ENCODE measurements around the gene EIF4E3. TPM values are rescaled to one million over a fixed set of nuclear protein-coding genes. Genes with fewer than 3 reads are reported as not detected.

The EIF4E3 gene
- total RNA-seq, 1 experiment from 2014 or later: not detected

DNA sequence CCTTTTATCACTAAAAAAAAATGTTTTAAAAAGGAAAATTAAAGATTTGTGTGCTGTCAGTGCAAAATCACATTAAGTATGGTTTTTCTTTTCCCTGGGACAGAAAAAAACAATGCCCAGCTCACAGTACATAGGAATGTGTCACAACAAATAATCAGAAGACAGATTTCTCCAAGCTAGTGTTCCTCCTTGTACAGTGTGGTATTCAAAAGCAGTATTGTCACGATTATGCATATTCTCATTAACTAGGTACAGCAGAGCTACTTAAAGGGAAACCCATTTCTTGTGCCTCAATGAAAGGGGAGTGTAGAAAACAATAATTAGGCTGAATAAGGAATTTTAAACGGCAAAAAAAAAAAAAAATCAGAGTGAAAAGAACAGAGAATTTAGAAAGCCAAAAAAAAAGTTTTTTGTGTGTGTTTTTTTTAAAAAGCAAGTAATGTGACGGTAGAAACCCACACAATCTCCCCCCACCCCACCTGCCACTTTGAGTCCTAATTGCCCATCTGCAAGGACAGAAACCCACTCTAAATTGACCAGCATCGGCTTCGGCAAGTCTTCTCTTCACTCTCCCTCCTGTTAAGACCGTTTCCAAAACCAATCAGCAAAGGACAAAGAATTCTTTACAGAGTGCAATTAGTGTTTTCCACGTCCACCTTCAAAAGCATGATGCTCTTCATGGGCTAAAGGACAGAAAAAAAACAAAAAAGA is 41.0 kb downstream of the EIF4E3 start:
- Histone ChIP-seq H3K9me2 (ENCODE audit: insufficient read depth) (no peaks in the 10 kb centered on the region), H3F3A (ENCODE audit: insufficient read depth, low read depth) (no peaks in the 10 kb centered on the region), H3K27me3 (ENCODE audit: insufficient read depth, low read depth) (peaks cover 4% of the 10 kb centered on the region; the same call in 1 of the 2 replicates), H3K9me3 (ENCODE audit: insufficient read depth, low read depth) (no peaks in the 10 kb centered on the region), H2AFZ (no peak overlapping the region), H3K4me1 (replicated peaks; ENCODE audit: insufficient read depth) (no peaks in the 10 kb centered on the region), H3K27ac (no peak overlapping the region), H3K79me2 (ENCODE audit: low read depth) (no peaks in the 10 kb centered on the region), H3K36me3 (ENCODE audit: low read depth) (no peaks in the 10 kb centered on the region), H4K20me1 (ENCODE audit: insufficient read depth) (no peaks in the 10 kb centered on the region), H3K4me3 (no peak overlapping the region), H3K4me2 (no peak overlapping the region)
- no peak for DNase-seq
- POLR2A ChIA-PET (ENCODE audit: unreplicated experiment): no interaction called here
- BruUV-seq (replicated peaks): no TSS peak
- TF ChIP-seq EZH2 (IDR thresholded peaks at IDR 0.05; ENCODE audit: low read depth): no peak
- TF ChIP-seq, protein P1, sequence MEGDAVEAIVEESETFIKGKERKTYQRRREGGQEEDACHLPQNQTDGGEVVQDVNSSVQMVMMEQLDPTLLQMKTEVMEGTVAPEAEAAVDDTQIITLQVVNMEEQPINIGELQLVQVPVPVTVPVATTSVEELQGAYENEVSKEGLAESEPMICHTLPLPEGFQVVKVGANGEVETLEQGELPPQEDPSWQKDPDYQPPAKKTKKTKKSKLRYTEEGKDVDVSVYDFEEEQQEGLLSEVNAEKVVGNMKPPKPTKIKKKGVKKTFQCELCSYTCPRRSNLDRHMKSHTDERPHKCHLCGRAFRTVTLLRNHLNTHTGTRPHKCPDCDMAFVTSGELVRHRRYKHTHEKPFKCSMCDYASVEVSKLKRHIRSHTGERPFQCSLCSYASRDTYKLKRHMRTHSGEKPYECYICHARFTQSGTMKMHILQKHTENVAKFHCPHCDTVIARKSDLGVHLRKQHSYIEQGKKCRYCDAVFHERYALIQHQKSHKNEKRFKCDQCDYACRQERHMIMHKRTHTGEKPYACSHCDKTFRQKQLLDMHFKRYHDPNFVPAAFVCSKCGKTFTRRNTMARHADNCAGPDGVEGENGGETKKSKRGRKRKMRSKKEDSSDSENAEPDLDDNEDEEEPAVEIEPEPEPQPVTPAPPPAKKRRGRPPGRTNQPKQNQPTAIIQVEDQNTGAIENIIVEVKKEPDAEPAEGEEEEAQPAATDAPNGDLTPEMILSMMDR (conservative IDR thresholded peaks at IDR 0.05): no peak
- intact Hi-C loops (cut with micrococcal nuclease; ENCODE audit: unreplicated experiment): loop anchor here (10.0 kb wide), 1 partner anchor 1149 kb away; no protein-coding TSS in a partner anchor
- CTCF ChIA-PET: no interaction called here

DNA sequence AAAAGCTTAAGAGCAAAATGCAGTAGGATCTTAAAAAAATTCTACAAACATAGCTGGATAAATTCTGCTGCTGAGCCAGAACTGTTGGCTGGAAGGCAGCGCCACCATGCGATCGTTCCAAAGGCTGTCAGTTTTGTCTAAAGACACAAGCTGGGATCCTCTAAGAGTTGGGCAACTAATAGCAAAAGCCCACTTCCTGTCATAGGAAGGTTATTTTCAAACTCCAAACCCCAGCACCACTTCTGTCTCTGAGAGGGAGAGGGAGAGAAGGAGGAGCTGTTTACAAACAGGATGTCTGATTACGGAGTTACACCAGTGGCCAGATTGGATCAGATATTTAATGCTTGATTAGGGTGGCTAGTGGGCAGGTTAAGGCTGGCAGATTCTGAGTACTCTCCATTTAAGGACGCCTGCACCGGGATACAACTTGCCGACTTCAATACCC is 44.0 kb downstream of the EIF4E3 start:
- H3K4me3 ChIP-seq: no peak overlapping the region
- TF ChIP-seq, protein P1 (conservative IDR thresholded peaks at IDR 0.05): peak; percentile 63
- TF ChIP-seq EZH2 (IDR thresholded peaks at IDR 0.05; ENCODE audit: low read depth): no peak
- ChIA-PET CTCF (no interaction called here), POLR2A (ENCODE audit: unreplicated experiment) (no interaction called here)
- H2AFZ ChIP-seq: no peak overlapping the region
- no TSS peak for BruUV-seq (replicated peaks)
- peaks cover 20% of the 10 kb centered on the region for H3K27me3 ChIP-seq (ENCODE audit: insufficient read depth, low read depth)
- H3K4me2 ChIP-seq: no peak overlapping the region
- no peaks in the 10 kb centered on the region for H3K36me3 ChIP-seq (ENCODE audit: low read depth)
- H3K9me2 ChIP-seq (ENCODE audit: insufficient read depth): no peaks in the 10 kb centered on the region
- no peak overlapping the region for H3K27ac ChIP-seq
- DNase-seq: peak in 1 of 2 experiments; percentile 20
- H3K79me2 ChIP-seq (ENCODE audit: low read depth): no peaks in the 10 kb centered on the region
- H3F3A ChIP-seq (ENCODE audit: insufficient read depth, low read depth): no peaks in the 10 kb centered on the region
- no peaks in the 10 kb centered on the region for H3K9me3 ChIP-seq (ENCODE audit: insufficient read depth, low read depth)
- no peaks in the 10 kb centered on the region for H4K20me1 ChIP-seq (ENCODE audit: insufficient read depth)
- H3K4me1 ChIP-seq (replicated peaks; ENCODE audit: insufficient read depth): no peaks in the 10 kb centered on the region
- intact Hi-C loops (cut with micrococcal nuclease; ENCODE audit: unreplicated experiment): loop anchor here (10.0 kb wide), 1 partner anchor 1146 kb away; no protein-coding TSS in a partner anchor

DNA sequence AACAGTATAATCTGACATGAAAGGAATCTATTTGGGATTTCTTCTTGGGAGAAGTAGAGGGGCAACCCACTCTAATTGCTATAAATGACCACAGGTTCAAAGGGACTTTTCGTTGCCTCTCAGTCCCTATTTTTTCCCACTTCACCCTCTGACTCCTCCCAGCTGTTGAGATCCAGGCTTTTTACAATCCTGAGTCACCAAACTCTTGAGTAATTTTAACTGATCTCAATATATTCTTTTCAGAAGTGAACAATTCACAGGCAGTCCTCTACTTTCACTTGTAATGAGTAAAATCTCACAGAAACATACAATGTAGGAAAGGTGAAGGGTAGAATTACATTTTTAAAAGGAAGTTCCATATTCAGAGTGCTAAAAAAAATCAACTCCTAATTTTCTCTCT is 44.6 kb downstream of the EIF4E3 start:
- Histone ChIP-seq H3K9me3 (ENCODE audit: insufficient read depth, low read depth) (no peaks in the 10 kb centered on the region), H3K9me2 (ENCODE audit: insufficient read depth) (no peaks in the 10 kb centered on the region), H3K4me3 (no peak overlapping the region), H3K36me3 (ENCODE audit: low read depth) (no peaks in the 10 kb centered on the region), H4K20me1 (ENCODE audit: insufficient read depth) (no peaks in the 10 kb centered on the region), H3K79me2 (ENCODE audit: low read depth) (no peaks in the 10 kb centered on the region), H2AFZ (no peak overlapping the region), H3K27ac (no peak overlapping the region), H3K4me2 (no peak overlapping the region), H3K4me1 (replicated peaks; ENCODE audit: insufficient read depth) (no peaks in the 10 kb centered on the region), H3F3A (ENCODE audit: insufficient read depth, low read depth) (no peaks in the 10 kb centered on the region), H3K27me3 (ENCODE audit: insufficient read depth, low read depth) (peaks cover 26% of the 10 kb centered on the region)
- POLR2A ChIA-PET (ENCODE audit: unreplicated experiment): no interaction called here
- intact Hi-C loops (cut with micrococcal nuclease; ENCODE audit: unreplicated experiment): loop anchor here (10.0 kb wide), 1 partner anchor 1146 kb away; no protein-coding TSS in a partner anchor
- TF ChIP-seq, protein P1 (conservative IDR thresholded peaks at IDR 0.05): no peak
- no peak for TF ChIP-seq EZH2 (IDR thresholded peaks at IDR 0.05; ENCODE audit: low read depth)
- no TSS peak for BruUV-seq (replicated peaks)
- no peak for DNase-seq
- CTCF ChIA-PET: no interaction called here
